Parathyroid adenoma (tissue), 2 donors: Measurements from ENCODE around the gene CLMP.
A peak's percentile ranks its signal among the peaks of the same experiment; 100 is the strongest.

ENCODE experiments used
- H2AFZ ChIP-seq: fragments of 300-600 bp; sonication (generic); one replicate; pipeline ENCODE4 v1.7.0; 2017; ENCODE audit warnings: antibody characterized with exemption, mild to moderate bottlenecking
- H3K27ac ChIP-seq: fragments of 300-600 bp; sonication (generic); one replicate; pipeline ENCODE4 v1.7.0; 2017
- H3K27me3 ChIP-seq: fragments of 300-600 bp; sonication (generic); one replicate; pipeline ENCODE4 v1.7.0; 2017; ENCODE audit warnings: low read length; ENCODE audit not compliant: control insufficient read depth, insufficient read depth
- H3K36me3 ChIP-seq: fragments of 300-600 bp; sonication (generic); one replicate; pipeline ENCODE4 v1.7.0; 2017; ENCODE audit warnings: low read length; ENCODE audit not compliant: control insufficient read depth, insufficient read depth
- H3K4me1 ChIP-seq: fragments of 300-600 bp; sonication (generic); one replicate; pipeline ENCODE4 v1.7.0; 2017; ENCODE audit warnings: control low read depth
- H3K4me2 ChIP-seq: fragments of 300-600 bp; sonication (generic); one replicate; pipeline ENCODE4 v1.7.0; 2017; ENCODE audit warnings: low read length
- H3K4me3 ChIP-seq: fragments of 300-600 bp; sonication (generic); one replicate; pipeline ENCODE4 v1.7.0; 2017; ENCODE audit warnings: low read depth, low read length
- H3K79me2 ChIP-seq: fragments of 300-600 bp; sonication (generic); one replicate; pipeline ENCODE4 v1.7.0; 2017; ENCODE audit warnings: control low read depth
- H3K9ac ChIP-seq: fragments of 300-600 bp; sonication (generic); one replicate; pipeline ENCODE4 v1.7.0; 2017; ENCODE audit warnings: mild to moderate bottlenecking
- H3K9me3 ChIP-seq: fragments of 300-600 bp; sonication (generic); one replicate; pipeline ENCODE4 v1.7.0; 2017; ENCODE audit warnings: low read length; ENCODE audit not compliant: control insufficient read depth
- CTCF ChIP-seq: fragments of 300-600 bp; sonication (generic); IDR thresholded peaks from one replicate; pipeline ENCODE4 v1.7.0; 2017; ENCODE audit warnings: antibody characterized with exemption, mild to moderate bottlenecking
- donor health status: primary hyperparathyroidism.

CLMP gene

GRCh38 chr11:123057661-123058305 lies 137.3 kb downstream of the CLMP start:
- H3K27ac ChIP-seq: no peak overlapping the region
- H3K36me3 ChIP-seq: no peaks in the 10 kb centered on the region
- H3K4me2 ChIP-seq: no peak overlapping the region
- H3K4me1 ChIP-seq: peaks cover 8% of the 10 kb centered on the region
- no peak overlapping the region for H3K4me3 ChIP-seq
- no peaks in the 10 kb centered on the region for H3K9me3 ChIP-seq
- H3K9ac ChIP-seq: no peak overlapping the region
- H3K79me2 ChIP-seq: peaks cover 5% of the 10 kb centered on the region
- H3K27me3 ChIP-seq: no peaks in the 10 kb centered on the region
- TF ChIP-seq CTCF: no peak
- no peak overlapping the region for H2AFZ ChIP-seq

- H3K27ac ChIP-seq: no peak overlapping the region
- H3K9ac ChIP-seq: no peak overlapping the region
- H3K4me2 ChIP-seq: no peak overlapping the region
- H3K27me3 ChIP-seq: no peaks in the 10 kb centered on the region
- peaks cover 8% of the 10 kb centered on the region for H3K4me1 ChIP-seq
- H3K4me3 ChIP-seq: no peak overlapping the region
- H2AFZ ChIP-seq: no peak overlapping the region
- no peaks in the 10 kb centered on the region for H3K9me3 ChIP-seq
- TF ChIP-seq CTCF: no peak
- peaks cover 5% of the 10 kb centered on the region for H3K79me2 ChIP-seq
- H3K36me3 ChIP-seq: no peaks in the 10 kb centered on the region
Observed at GRCh38 chr11:123056835-123057491, 138.1 kb downstream of the CLMP start.

GRCh38 chr11:123055191-123055901 lies 139.7 kb downstream of the CLMP start:
- Histone ChIP-seq H3K27me3 (no peaks in the 10 kb centered on the region), H3K4me2 (no peak overlapping the region), H2AFZ (no peak overlapping the region), H3K9ac (no peak overlapping the region), H3K4me1 (peaks cover 8% of the 10 kb centered on the region), H3K4me3 (no peak overlapping the region), H3K36me3 (no peaks in the 10 kb centered on the region), H3K79me2 (no peaks in the 10 kb centered on the region), H3K9me3 (no peaks in the 10 kb centered on the region), H3K27ac (no peak overlapping the region)
- no peak for TF ChIP-seq CTCF

GRCh38 chr11:123054301-123055065 lies 140.6 kb downstream of the CLMP start:
- Histone ChIP-seq H3K36me3 (no peaks in the 10 kb centered on the region), H3K4me3 (no peak overlapping the region), H3K79me2 (no peaks in the 10 kb centered on the region), H2AFZ (no peak overlapping the region), H3K9ac (no peak overlapping the region), H3K9me3 (no peaks in the 10 kb centered on the region), H3K27me3 (no peaks in the 10 kb centered on the region), H3K27ac (no peak overlapping the region), H3K4me1 (peaks cover 8% of the 10 kb centered on the region), H3K4me2 (no peak overlapping the region)
- TF ChIP-seq CTCF: peak; percentile 59
